ENCODE measurements around the gene TLX2. TPM values are rescaled to one million over a fixed set of nuclear protein-coding genes. Genes with fewer than 3 reads are reported as not detected.
A peak's percentile ranks its signal among the peaks of the same experiment; 100 is the strongest.
"Not testable (repeated sequence)": the region's sequence is repeated elsewhere in the genome, so short reads cannot be mapped to it uniquely, and the experiment has no call there.

The TLX2 gene
- polyA plus RNA-seq, 3 donors, result not detected

DNA sequence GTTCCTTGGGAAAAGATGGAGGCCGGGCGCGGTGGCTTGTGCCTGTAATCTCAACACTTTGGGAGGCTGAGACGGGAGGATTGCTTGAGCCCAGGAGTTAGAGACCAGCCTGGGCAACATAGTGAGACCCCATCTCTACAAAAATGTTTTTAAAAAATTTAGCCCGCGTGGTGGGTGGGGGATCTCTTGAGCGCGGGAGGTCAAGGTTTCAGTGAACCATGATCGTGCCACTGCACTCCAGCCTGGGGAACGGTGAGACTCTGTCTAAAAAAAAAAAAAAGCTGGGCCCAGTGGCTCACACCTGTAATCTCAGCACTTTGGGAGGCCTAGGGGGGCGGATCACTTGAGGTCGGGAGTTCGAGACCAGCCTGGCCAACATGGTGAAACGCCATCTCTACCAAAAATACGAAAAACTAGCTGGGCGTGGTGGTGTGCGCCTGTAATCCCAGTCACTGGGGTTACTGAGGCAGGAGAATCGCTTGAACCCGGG lies 30.5 kb upstream of the TLX2 start:
- H4K20me1 ChIP-seq (ENCODE audit: insufficient read depth, low read length), result peaks cover 20% of the 10 kb centered on the region
- peaks cover 34 to 53% of the 10 kb centered on the region in 2 donors for H3K36me3 Mint-ChIP-seq
- H2AFZ ChIP-seq (ENCODE audit: insufficient read depth, low read depth, low read length, poor library complexity, severe bottlenecking), result peak overlapping the region; percentile 98
- DNase-seq; H3K27me3 ChIP-seq (ENCODE audit: control insufficient read depth in 2 of 2, insufficient read depth in 2 of 2, low read length in 2 of 2); H3K9me3 Mint-ChIP-seq; H3K9me3 ChIP-seq (replicated peaks in 1 of 2; ENCODE audit: control insufficient read depth in 1 of 2, insufficient read depth in 1 of 2, low read length in 2 of 2); H3K27me3 Mint-ChIP-seq (ENCODE audit: low read depth in 3 of 3): not testable (repeated sequence)
- H3K4me3 Mint-ChIP-seq, result peak overlapping the region; percentile 100
- peak overlapping the region in 1 of 2 donors; percentile 90 for H3K27ac ChIP-seq (ENCODE audit: low read depth in 1 of 2, low read length in 2 of 2)
- peak overlapping the region in 2 of 3 experiments; percentile 86 to 94 for H3K4me3 ChIP-seq (replicated peaks in 1 of 3; ENCODE audit: low read depth in 2 of 3, low read length in 3 of 3)
- WGBS (ENCODE audit: insufficient coverage), result 87% methylated on average over 9 of the region's 19 CpGs
- H3K27ac Mint-ChIP-seq, result peak overlapping the region in 3 of 7 donors; percentile 64 to 100 (median 99)
- intact Hi-C loops (cut with micrococcal nuclease), result loop anchor here (2.0 to 5.0 kb wide), 5 partner anchors 29 to 103 kb away; partner anchors contain the start of genes AUP1 (in 2 of the 2), HTRA2 (in 2 of the 2), DQX1 (in 1 of the 2) and INO80B (in 1 of the 2)
- peaks cover 18 to 47% of the 10 kb centered on the region in 2 donors for H3K36me3 ChIP-seq (replicated peaks in 1 of 2; ENCODE audit: control insufficient read depth in 1 of 2, insufficient read depth in 2 of 2, low read length in 2 of 2)
- peaks cover 29% of the 10 kb centered on the region for H3K4me1 Mint-ChIP-seq
- H3K4me1 ChIP-seq (ENCODE audit: control insufficient read depth in 1 of 2, insufficient read depth in 2 of 2, low read length in 2 of 2), result peaks cover 24 to 32% of the 10 kb centered on the region in 2 donors
- H3K79me2 ChIP-seq (ENCODE audit: insufficient read depth, low read length), result peaks cover 49% of the 10 kb centered on the region
- peak overlapping the region; percentile 76 for H3K9ac ChIP-seq (ENCODE audit: insufficient read depth, low read length, poor library complexity, severe bottlenecking)
- peak overlapping the region; percentile 95 for H3K4me2 ChIP-seq (replicated peaks; ENCODE audit: extremely low read depth, low read length, poor library complexity, severe bottlenecking)

DNA sequence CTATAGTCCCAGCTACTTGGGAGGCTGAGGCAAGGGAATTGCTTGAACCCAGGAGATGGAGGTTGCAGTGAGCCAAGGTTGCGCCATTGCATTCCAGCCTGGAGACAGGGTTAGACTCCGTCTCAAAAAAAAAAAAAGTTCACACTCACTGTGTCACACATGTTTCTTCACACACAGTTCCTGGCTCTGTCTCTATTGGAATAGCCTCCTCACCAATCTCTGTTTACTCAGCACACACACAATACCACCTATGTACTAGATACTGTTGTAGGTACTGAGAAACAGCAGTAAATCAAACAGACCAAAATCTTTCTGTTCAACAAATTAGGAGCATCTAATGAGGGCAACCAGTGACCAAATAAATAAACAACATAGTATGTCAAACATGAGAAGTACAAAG lies 28.1 kb upstream of the TLX2 start:
- no peak overlapping the region for H3K9ac ChIP-seq (ENCODE audit: insufficient read depth, low read length, poor library complexity, severe bottlenecking)
- H3K27me3 ChIP-seq (ENCODE audit: control insufficient read depth in 2 of 2, insufficient read depth in 2 of 2, low read length in 2 of 2), result no peaks in the 10 kb centered on the region
- H4K20me1 ChIP-seq (ENCODE audit: insufficient read depth, low read length), result peaks cover 11% of the 10 kb centered on the region
- WGBS (ENCODE audit: insufficient coverage), result no CpG with 5 or more reads among the region's 2 CpGs
- no peak overlapping the region for H2AFZ ChIP-seq (ENCODE audit: insufficient read depth, low read depth, low read length, poor library complexity, severe bottlenecking)
- Mint-ChIP-seq H3K27me3 (ENCODE audit: low read depth in 3 of 3) (peaks cover 0 to 2% (median 0%) of the 10 kb centered on the region in 3 donors), H3K36me3 (peaks cover 40 to 53% of the 10 kb centered on the region in 2 donors), H3K4me1 (peaks cover 17% of the 10 kb centered on the region), H3K9me3 (no peaks in the 10 kb centered on the region), H3K4me3 (no peak overlapping the region), H3K27ac (peak overlapping the region in 1 of 7 donors; percentile 10)
- H3K4me3 ChIP-seq (replicated peaks in 1 of 3; ENCODE audit: low read depth in 2 of 3, low read length in 3 of 3), result no peak overlapping the region
- no peak for DNase-seq
- H3K4me1 ChIP-seq (ENCODE audit: control insufficient read depth in 1 of 2, insufficient read depth in 2 of 2, low read length in 2 of 2), result peaks cover 19 to 25% of the 10 kb centered on the region in 2 donors
- H3K36me3 ChIP-seq (replicated peaks in 1 of 2; ENCODE audit: control insufficient read depth in 1 of 2, insufficient read depth in 2 of 2, low read length in 2 of 2), result peaks cover 32 to 54% of the 10 kb centered on the region in 2 donors
- no peak for TF ChIP-seq CTCF (IDR thresholded peaks at IDR 0.05)
- no peaks in the 10 kb centered on the region for H3K9me3 ChIP-seq (replicated peaks in 1 of 2; ENCODE audit: control insufficient read depth in 1 of 2, insufficient read depth in 1 of 2, low read length in 2 of 2)
- peaks cover 34% of the 10 kb centered on the region for H3K79me2 ChIP-seq (ENCODE audit: insufficient read depth, low read length)
- no peak overlapping the region for H3K27ac ChIP-seq (ENCODE audit: low read depth in 1 of 2, low read length in 2 of 2)
- H3K4me2 ChIP-seq (replicated peaks; ENCODE audit: extremely low read depth, low read length, poor library complexity, severe bottlenecking), result no peak overlapping the region
- intact Hi-C loops (cut with micrococcal nuclease), result no loop called here

All from CD14-positive monocyte (primary cell).